ENCODE results near the gene THADA. TPM values are rescaled to one million over a fixed set of nuclear protein-coding genes. Genes with fewer than 3 reads are reported as not detected.

Gene THADA
- total and polyA plus RNA-seq, 12 donors: 7.5 to 18.0 (median 15.2) TPM

DNA sequence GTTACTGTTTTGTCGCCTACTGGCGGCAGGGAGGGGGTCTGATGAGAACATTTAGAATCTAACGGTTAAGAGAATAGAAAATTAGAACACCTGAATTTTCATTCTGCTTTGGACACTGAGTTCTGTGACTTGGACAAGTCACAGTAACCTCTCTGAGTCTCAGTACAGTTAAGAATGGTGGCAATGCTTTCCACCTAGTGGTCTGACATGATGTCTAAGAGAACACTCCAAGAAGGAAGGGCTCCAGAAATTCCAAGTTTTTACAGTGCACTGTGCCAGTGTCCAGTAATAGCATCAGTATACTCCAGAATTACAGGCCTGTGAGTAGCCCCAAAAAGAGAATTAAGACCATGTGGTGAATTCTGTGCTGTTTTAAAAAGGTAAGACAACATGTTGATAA lies 195.3 kb downstream of the THADA start:
- Histone ChIP-seq H3K27me3 (no peaks in the 10 kb centered on the region), H3K4me1 (peaks cover 0 to 31% (median 22%) of the 10 kb centered on the region in 9 donors), H3K36me3 (peaks cover 0 to 26% (median 2%) of the 10 kb centered on the region in 9 donors), H3K4me3 (no peak overlapping the region), H3K9me3 (no peaks in the 10 kb centered on the region), H3K27ac (peak overlapping the region in 3 of 10 donors; percentile 42 to 68 (median 62))
- TF ChIP-seq, protein P1, sequence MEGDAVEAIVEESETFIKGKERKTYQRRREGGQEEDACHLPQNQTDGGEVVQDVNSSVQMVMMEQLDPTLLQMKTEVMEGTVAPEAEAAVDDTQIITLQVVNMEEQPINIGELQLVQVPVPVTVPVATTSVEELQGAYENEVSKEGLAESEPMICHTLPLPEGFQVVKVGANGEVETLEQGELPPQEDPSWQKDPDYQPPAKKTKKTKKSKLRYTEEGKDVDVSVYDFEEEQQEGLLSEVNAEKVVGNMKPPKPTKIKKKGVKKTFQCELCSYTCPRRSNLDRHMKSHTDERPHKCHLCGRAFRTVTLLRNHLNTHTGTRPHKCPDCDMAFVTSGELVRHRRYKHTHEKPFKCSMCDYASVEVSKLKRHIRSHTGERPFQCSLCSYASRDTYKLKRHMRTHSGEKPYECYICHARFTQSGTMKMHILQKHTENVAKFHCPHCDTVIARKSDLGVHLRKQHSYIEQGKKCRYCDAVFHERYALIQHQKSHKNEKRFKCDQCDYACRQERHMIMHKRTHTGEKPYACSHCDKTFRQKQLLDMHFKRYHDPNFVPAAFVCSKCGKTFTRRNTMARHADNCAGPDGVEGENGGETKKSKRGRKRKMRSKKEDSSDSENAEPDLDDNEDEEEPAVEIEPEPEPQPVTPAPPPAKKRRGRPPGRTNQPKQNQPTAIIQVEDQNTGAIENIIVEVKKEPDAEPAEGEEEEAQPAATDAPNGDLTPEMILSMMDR (IDR thresholded peaks at IDR 0.05): peak in 3 of 9 donors; percentile 32 to 35 (median 32)
- no peak for DNase-seq
- whole genome bisulfite sequencing, 2 donors: 93 to 94% methylated on average over 3 of the region's 3 CpGs
- intact Hi-C loops (cut with DNase I): no loop called here
- ATAC-seq: peak in 5 of 8 donors; percentile 39 to 69 (median 47)

DNA sequence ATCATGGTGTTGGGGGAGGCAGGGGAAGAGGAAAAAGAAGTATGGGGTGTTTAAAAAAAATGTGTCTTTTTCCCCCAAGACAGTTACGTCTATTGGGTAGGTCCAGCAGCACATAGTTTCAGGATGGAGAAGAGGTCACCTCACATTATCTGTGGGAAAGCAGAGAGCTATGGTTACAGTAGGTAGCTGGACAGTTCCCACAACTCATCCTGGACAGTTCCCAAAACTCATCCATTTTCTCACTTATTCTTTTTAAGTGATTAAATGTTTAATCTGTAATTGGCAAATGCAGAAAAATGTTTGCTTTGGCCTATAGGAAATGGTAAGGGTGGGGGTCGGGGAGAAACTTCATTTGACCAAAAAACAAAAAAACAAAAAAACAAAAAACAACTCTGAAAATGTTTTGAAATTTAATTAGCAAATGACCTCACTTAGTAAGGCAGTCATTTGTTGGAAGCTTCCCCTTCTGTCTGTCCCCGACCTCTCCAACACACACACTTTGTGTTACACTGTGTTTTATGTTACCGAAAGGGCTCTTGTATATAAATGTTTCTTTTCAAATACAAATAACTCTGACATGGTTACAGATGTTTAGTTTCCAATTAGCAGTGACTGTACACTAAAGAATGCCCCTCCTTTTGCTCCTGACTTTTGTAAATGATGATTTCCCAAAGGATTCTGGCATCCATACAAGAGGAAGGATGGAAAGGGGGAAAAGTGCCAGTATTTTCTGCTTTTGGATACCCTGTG lies 196.1 kb downstream of the THADA start:
- intact Hi-C loops (cut with DNase I): loop anchor here in 2 of 10 donors (5.0 to 10.0 kb wide), 2 partner anchors 65 to 67 kb away; no protein-coding TSS in a partner anchor

DNA sequence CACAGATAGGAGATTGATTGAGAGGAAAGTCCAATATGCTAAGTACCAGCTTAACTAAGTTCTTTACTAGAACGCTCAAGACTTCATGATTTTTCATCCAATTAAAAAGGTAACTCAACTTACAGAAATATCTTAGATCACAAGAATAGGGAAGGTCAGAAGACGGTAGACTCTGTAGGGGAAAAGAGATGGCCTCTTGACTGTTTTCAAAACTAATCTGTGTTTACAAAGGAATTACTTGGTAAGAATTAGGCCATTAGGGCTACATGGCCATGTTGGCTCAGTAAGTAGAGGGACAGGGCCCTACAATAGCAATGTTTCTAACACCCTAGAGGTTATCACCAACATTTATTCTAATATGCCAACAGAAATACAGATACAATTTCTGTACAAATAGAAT lies 196.7 kb downstream of the THADA start:
- Histone ChIP-seq H3K27me3 (no peaks in the 10 kb centered on the region), H3K4me1 (peaks cover 0 to 29% (median 19%) of the 10 kb centered on the region in 9 donors), H3K36me3 (peaks cover 0 to 33% (median 2%) of the 10 kb centered on the region in 9 donors), H3K4me3 (no peak overlapping the region), H3K9me3 (no peaks in the 10 kb centered on the region), H3K27ac (peak overlapping the region in 7 of 10 donors; percentile 15 to 68 (median 57))
- ATAC-seq (peak in 1 of 8 donors; percentile 9), DNase-seq (no peak)
- WGBS, 2 donors: 96 to 97% methylated on average over 2 of the region's 2 CpGs
- intact Hi-C loops (cut with DNase I): loop anchor here in 2 of 10 donors (5.0 to 10.0 kb wide), 2 partner anchors 64 to 67 kb away; no protein-coding TSS in a partner anchor
- TF ChIP-seq, protein P1 (IDR thresholded peaks at IDR 0.05): no peak

More for the DNA sequence above, 196.1 kb downstream of the THADA start:
- H3K9me3 ChIP-seq: no peaks in the 10 kb centered on the region
- H3K36me3 ChIP-seq: peaks cover 0 to 33% (median 2%) of the 10 kb centered on the region in 9 donors
- H3K27ac ChIP-seq: peak overlapping the region in 9 of 10 donors; percentile 15 to 68 (median 55)
- H3K4me3 ChIP-seq: no peak overlapping the region
- ATAC-seq (peak in 6 of 8 donors; percentile 54 to 85 (median 70)), DNase-seq (peak in 1 of 2 donors; percentile 29)
- TF ChIP-seq, protein P1 (IDR thresholded peaks at IDR 0.05): no peak
- H3K4me1 ChIP-seq: peaks cover 0 to 29% (median 19%) of the 10 kb centered on the region in 9 donors
- 55% methylated on average over 4 of the region's 4 CpGs for WGBS, 2 donors
- no peaks in the 10 kb centered on the region for H3K27me3 ChIP-seq

DNA sequence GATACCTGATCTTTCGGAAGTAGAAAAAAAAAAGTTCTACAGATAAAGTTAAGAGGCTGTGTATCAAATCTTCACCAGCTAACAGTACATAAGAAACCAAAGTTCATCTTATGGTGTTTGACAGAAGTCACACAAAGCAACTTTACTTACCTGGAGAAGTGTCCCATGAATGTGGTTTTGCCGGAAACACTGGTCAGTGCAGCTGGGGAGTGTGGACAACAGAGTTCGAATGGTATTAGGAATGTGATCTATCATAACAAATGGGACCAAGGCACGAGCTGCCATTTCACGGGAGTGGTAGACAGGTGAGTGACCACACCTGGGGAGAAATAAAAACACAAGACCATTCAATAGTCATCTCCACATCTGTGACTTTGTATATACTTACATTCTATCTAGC lies 198.0 kb downstream of the THADA start:
- WGBS, 2 donors: 98% methylated on average over 5 of the region's 5 CpGs
- intact Hi-C loops (cut with DNase I): loop anchor here in 2 of 10 donors (5.0 to 10.0 kb wide), 2 partner anchors 63 to 66 kb away; no protein-coding TSS in a partner anchor
- Histone ChIP-seq H3K27ac (no peak overlapping the region), H3K4me3 (no peak overlapping the region), H3K27me3 (no peaks in the 10 kb centered on the region), H3K36me3 (peaks cover 0 to 38% (median 2%) of the 10 kb centered on the region in 9 donors), H3K4me1 (peaks cover 0 to 30% (median 19%) of the 10 kb centered on the region in 9 donors), H3K9me3 (no peaks in the 10 kb centered on the region)
- TF ChIP-seq, protein P1 (IDR thresholded peaks at IDR 0.05): no peak
- no peak for DNase-seq
- ATAC-seq: no peak

All from heart right ventricle (tissue), 16 donors.